Stimulated activated CD8-positive, alpha-beta memory T cell treated with anti-CD3 and anti-CD28 coated beads, Interleukin-7, amount 100 ng/mL, for 4 hours (primary cell): ENCODE data around the gene AFF3.
"Not testable (repeated sequence)": the region's sequence is repeated elsewhere in the genome, so short reads cannot be mapped to it uniquely, and the experiment has no call there.

ENCODE experiments used
- DNase-seq, 2 donors: peaks; one replicate each; pipeline ENCODE4 v3.0.0-alpha.2; 2020; ENCODE audit warnings: low read depth in 2 of 2

AFF3 gene

GRCh38 chr2:99666256-99666655 lies 476.1 kb downstream of the AFF3 start:
- DNase-seq: no peak

- DNase-seq: no peak
These were observed 478.7 kb downstream of the AFF3 start for GRCh38 chr2:99663641-99664040.

GRCh38 chr2:99662761-99663341 lies 479.5 kb downstream of the AFF3 start:
- no peak for DNase-seq

GRCh38 chr2:99661761-99662160 lies 480.6 kb downstream of the AFF3 start:
- not testable (repeated sequence) for DNase-seq

GRCh38 chr2:99660616-99661406 lies 481.6 kb downstream of the AFF3 start:
- no peak for DNase-seq

GRCh38 chr2:99659874-99660273 lies 482.5 kb downstream of the AFF3 start:
- no peak for DNase-seq

- no peak for DNase-seq
These were observed 484.6 kb downstream of the AFF3 start for GRCh38 chr2:99657691-99658258.

GRCh38 chr2:99656994-99657393 lies 485.4 kb downstream of the AFF3 start:
- DNase-seq: no peak

GRCh38 chr2:99653433-99653832 lies 489.0 kb downstream of the AFF3 start:
- no peak for DNase-seq

- no peak for DNase-seq
These were observed 489.5 kb downstream of the AFF3 start for GRCh38 chr2:99652862-99653261.

- DNase-seq: no peak
These were observed 490.3 kb downstream of the AFF3 start for GRCh38 chr2:99651930-99652670.

- no peak for DNase-seq
These were observed 493.2 kb downstream of the AFF3 start for GRCh38 chr2:99648906-99649789.

GRCh38 chr2:99648178-99648844 lies 494.1 kb downstream of the AFF3 start:
- DNase-seq: no peak

- no peak for DNase-seq
These were observed 496.4 kb downstream of the AFF3 start for GRCh38 chr2:99645960-99646359.

GRCh38 chr2:99644419-99644787 lies 498.0 kb downstream of the AFF3 start:
- no peak for DNase-seq

- DNase-seq: no peak
These were observed 498.5 kb downstream of the AFF3 start for GRCh38 chr2:99643787-99644418.

GRCh38 chr2:99641999-99642398 lies 500.4 kb downstream of the AFF3 start:
- DNase-seq: no peak

GRCh38 chr2:99640635-99641151 lies 501.7 kb downstream of the AFF3 start:
- no peak for DNase-seq

GRCh38 chr2:99638791-99639190 lies 503.6 kb downstream of the AFF3 start:
- DNase-seq: no peak

- no peak for DNase-seq
These were observed 505.2 kb downstream of the AFF3 start for GRCh38 chr2:99637159-99637697.
